HepG2 (cell line): ENCODE data around the gene RPL5. TPM values are rescaled to one million over a fixed set of nuclear protein-coding genes. Genes with fewer than 3 reads are reported as not detected.

Experiments used
- HNF1B ChIP-seq: sonication (generic); formaldehyde crosslinking; IDR thresholded peaks from 2 replicates; pipeline ENCODE4 v1.5.1; 2020; ENCODE audit warnings: mild to moderate bottlenecking, moderate library complexity, missing genetic modification reagents
- HOMEZ ChIP-seq: IDR thresholded peaks from 2 replicates; pipeline ENCODE4 v1.6.1; 2016; ENCODE audit warnings: low read depth
- KLF9 ChIP-seq: IDR thresholded peaks from 2 replicates; pipeline ENCODE4 v1.6.1; 2016; ENCODE audit warnings: low read depth
- MAZ ChIP-seq, 2 experiments: sonication (generic) in 1 of 2; formaldehyde crosslinking in 1 of 2; IDR thresholded peaks; 2 replicates each; pipeline versions ENCODE4 v1.5.0 to v1.6.1; 2012 to 2020; ENCODE audit warnings: low read depth in 2 of 2, mild to moderate bottlenecking in 2 of 2, borderline replicate concordance in 1 of 2, improper control_type of control experiment in 1 of 2, low read length in 1 of 2, missing genetic modification reagents in 1 of 2, moderate library complexity in 1 of 2
- MIER2 ChIP-seq: IDR thresholded peaks from 2 replicates; pipeline ENCODE4 v1.6.1; 2016; ENCODE audit warnings: missing biosample characterization, missing genetic modification reagents
- NCOA5 ChIP-seq: sonication (generic); formaldehyde crosslinking; IDR thresholded peaks from 2 replicates; pipeline ENCODE4 v1.4.0; 2020; ENCODE audit warnings: missing genetic modification reagents
- PRDM10 ChIP-seq: sonication (generic); formaldehyde crosslinking; IDR thresholded peaks from 2 replicates; pipeline ENCODE4 v1.4.0; 2020; ENCODE audit warnings: low read depth, missing genetic modification reagents
- RFX5 ChIP-seq: IDR thresholded peaks from 2 replicates; pipeline ENCODE4 v1.6.1; 2011; ENCODE audit warnings: low read depth, low read length, improper control_type of control experiment
- TOPORS ChIP-seq: sonication (generic); formaldehyde crosslinking; IDR thresholded peaks from 2 replicates; pipeline ENCODE4 v1.8.0; 2023; ENCODE audit warnings: mild to moderate bottlenecking, missing genetic modification reagents
- TRIM22 ChIP-seq: fragments of 450-650 bp; IDR thresholded peaks from 2 replicates; pipeline ENCODE4 v1.6.1; 2017
- USF2 ChIP-seq, 2 experiments: sonication (generic) in 1 of 2; formaldehyde crosslinking in 1 of 2; IDR thresholded peaks; 2 replicates each; pipeline versions ENCODE4 v1.5.1 to v1.6.1; 2011 to 2020; ENCODE audit warnings: borderline replicate concordance in 1 of 2, low read depth in 1 of 2, low read length in 1 of 2, mild to moderate bottlenecking in 1 of 2, missing genetic modification reagents in 1 of 2, moderate library complexity in 1 of 2
- ZNF205 ChIP-seq: IDR thresholded peaks from 2 replicates; pipeline ENCODE4 v1.6.1; 2018; ENCODE audit warnings: missing biosample characterization, missing genetic modification reagents
- ZNF263 ChIP-seq: sonication (generic); formaldehyde crosslinking; IDR thresholded peaks from 2 replicates; pipeline ENCODE4 v1.4.0; 2020; ENCODE audit warnings: missing genetic modification reagents
- ZNF333 ChIP-seq: sonication (generic); formaldehyde crosslinking; IDR thresholded peaks from 2 replicates; pipeline ENCODE4 v1.4.0; 2020; ENCODE audit warnings: mild to moderate bottlenecking, missing genetic modification reagents, borderline replicate concordance
- ZNF710 ChIP-seq: sonication (generic); formaldehyde crosslinking; IDR thresholded peaks from 2 replicates; pipeline ENCODE4 v1.5.0; 2020; ENCODE audit warnings: mild to moderate bottlenecking, missing genetic modification reagents, borderline replicate concordance
- ZNF777 ChIP-seq: sonication (generic); formaldehyde crosslinking; IDR thresholded peaks from 2 replicates; pipeline ENCODE4 v1.4.0; 2020; ENCODE audit warnings: missing genetic modification reagents
- polyA plus RNA-seq, 8 experiments: library from polyadenylated mRNA; depleted of rRNA in 3 of 8; stranded (reverse) in 7 of 8; unstranded in 1 of 8; fragments of >200 nt; fragmentation: Illumina TruSeq in 4 of 8; extraction: Trizol in 4 of 8; gene quantifications; 2 replicates each; pipeline versions ENCODE4 v1.2.1 to v1.2.3, GENCODE V29; 2011 to 2016; ENCODE audit warnings: low read depth in 4 of 8, missing spikeins in 1 of 8, mixed read lengths in 1 of 8; ENCODE audit not compliant: insufficient read depth in 1 of 8
- total RNA-seq, 5 experiments: library from RNA; depleted of rRNA; stranded (reverse); fragments of >200 nt; fragmentation: Illumina TruSeq; extraction: Trizol; gene quantifications; 2 replicates each; pipeline ENCODE4 v1.2.3, GENCODE V29; 2016; ENCODE audit warnings: low read depth in 1 of 5

The RPL5 gene
- total and polyA plus RNA-seq, 2 of the 13 experiments (the other 11 are each of a cell fraction or from before 2014, with no cell fraction given): 2,304 to 2,520 TPM

GRCh38 chr1:92886886-92887419 is 55.1 kb downstream of the RPL5 start (continued):
- no peak for TF ChIP-seq MIER2
- TF ChIP-seq TOPORS (CRISPR knock-in tag): no peak
- no peak for TF ChIP-seq ZNF333
- no peak for TF ChIP-seq ZNF710 (CRISPR knock-in tag)
- TF ChIP-seq KLF9 (CRISPR knock-in tag): no peak
- TF ChIP-seq ZNF263: no peak
- no peak for TF ChIP-seq ZNF777 (CRISPR knock-in tag)
- peak; percentile 29; the same call in 1 of the 2 replicates for TF ChIP-seq PRDM10 (CRISPR knock-in tag)
- TF ChIP-seq HNF1B (CRISPR knock-in tag): 0 out of 2 replicates have a peak, but pooled peaks have one; percentile 36
- peak; percentile 98 for TF ChIP-seq HOMEZ
- TF ChIP-seq RFX5: no peak
- TF ChIP-seq MAZ (IDR thresholded peaks at IDR 0.05; ENCODE audit: borderline replicate concordance, low read depth, low read length): no peak
- TF ChIP-seq MAZ (CRISPR knock-in tag; IDR thresholded peaks at IDR 0.05; ENCODE audit: low read depth): no peak; the same call in 1 of the 2 replicates
- TF ChIP-seq ZNF205 (CRISPR knock-in tag): no peak
- no peak for TF ChIP-seq NCOA5 (CRISPR knock-in tag)
- peak; percentile 75 for TF ChIP-seq USF2 (IDR thresholded peaks at IDR 0.05; ENCODE audit: low read depth, low read length)
- peak; percentile 90; the same call in 1 of the 2 replicates for TF ChIP-seq USF2 (CRISPR knock-in tag; IDR thresholded peaks at IDR 0.05; ENCODE audit: borderline replicate concordance)
- TF ChIP-seq TRIM22: no peak
